Measurements from ENCODE around the gene IMPG2.
A peak's percentile ranks its signal among the peaks of the same experiment; 100 is the strongest.

The IMPG2 gene

GRCh38 chr3:101179637-101180036 lies 140.7 kb downstream of the IMPG2 start:
- DNase-seq: peak; percentile 85

- DNase-seq: no peak
These were observed 142.8 kb downstream of the IMPG2 start for GRCh38 chr3:101177577-101177976.
